WTC11 (cell line): ENCODE results near the gene ADD1. TPM values are rescaled to one million over a fixed set of nuclear protein-coding genes. Genes with fewer than 3 reads are reported as not detected.

Experiments
- ATAC-seq: fragments of 200-7000 bp; cut with Tn5 transposase; 2 replicates; pipeline ENCODE4 v1.10.0; 2021; ENCODE audit warnings: mild to moderate bottlenecking, moderate library complexity
- CTCF ChIA-PET: fragments of 300-600 bp; sonication (Branson Sonifier 250); formaldehyde crosslinking; loops from one replicate; lab custom pipeline; 2021; ENCODE audit warnings: antibody characterized with exemption; lab: Charles Lee
- POLR2A ChIA-PET: fragments of 350-600 bp; sonication (Branson Sonifier 250); formaldehyde crosslinking; loops from one replicate; lab custom pipeline; 2021; ENCODE audit warnings: antibody characterized with exemption; lab: Charles Lee
- DNase-seq: peaks from one replicate; pipeline ENCODE4 v3.0.0; 2021; ENCODE audit warnings: low spot score
- H3K27ac Mint-ChIP-seq: 2 replicates; pipeline ENCODE4 v1.8.0; 2021; ENCODE audit warnings: mixed read lengths
- H3K27me3 Mint-ChIP-seq: 2 replicates; pipeline ENCODE4 v1.8.0; 2021; ENCODE audit warnings: low read depth, mild to moderate bottlenecking, moderate library complexity, mixed read lengths
- H3K36me3 Mint-ChIP-seq: 2 replicates; pipeline ENCODE4 v1.8.0; 2021; ENCODE audit warnings: mixed read lengths
- H3K4me1 Mint-ChIP-seq: 2 replicates; pipeline ENCODE4 v1.8.0; 2022; ENCODE audit warnings: mixed read lengths
- H3K4me3 Mint-ChIP-seq: 2 replicates; pipeline ENCODE4 v1.8.0; 2021; ENCODE audit warnings: mild to moderate bottlenecking, moderate library complexity, mixed read lengths
- H3K9me3 Mint-ChIP-seq: 2 replicates; pipeline ENCODE4 v1.8.0; 2021; ENCODE audit warnings: mixed read lengths
- AFF4 ChIP-seq: sonication (generic); formaldehyde crosslinking; IDR thresholded peaks from 2 replicates; pipeline ENCODE4 v1.8.1; 2023; ENCODE audit warnings: mild to moderate bottlenecking, missing genetic modification reagents, borderline replicate concordance
- ATF2 ChIP-seq: sonication (generic); formaldehyde crosslinking; IDR thresholded peaks from 2 replicates; pipeline ENCODE4 v1.8.1; 2022; ENCODE audit warnings: low read depth, missing genetic modification reagents, borderline replicate concordance
- ATF3 ChIP-seq: sonication (generic); formaldehyde crosslinking; conservative IDR thresholded peaks from 2 replicates; pipeline ENCODE4 v1.8.1; 2022; ENCODE audit warnings: mild to moderate bottlenecking, missing genetic modification reagents
- CTCF ChIP-seq: fragments of 200-600 bp; IDR thresholded peaks from 2 replicates; pipeline ENCODE4 v1.8.0; 2022; ENCODE audit warnings: antibody characterized with exemption
- E2F4 ChIP-seq: sonication (generic); formaldehyde crosslinking; IDR thresholded peaks from 2 replicates; pipeline ENCODE4 v1.8.1; 2022; ENCODE audit warnings: low read depth, mild to moderate bottlenecking, moderate library complexity, missing genetic modification reagents, borderline replicate concordance
- ERG ChIP-seq: fragments of 250-450 bp; sonication (Bioruptor Pico); IDR thresholded peaks from 2 replicates; pipeline ENCODE4 v1.8.0; 2021; ENCODE audit warnings: mild to moderate bottlenecking
- FOXP1 ChIP-seq: sonication (generic); formaldehyde crosslinking; IDR thresholded peaks from 2 replicates; pipeline ENCODE4 v1.8.0; 2022; ENCODE audit warnings: missing genetic modification reagents, mild to moderate bottlenecking, moderate library complexity, borderline replicate concordance
- FOXP4 ChIP-seq: sonication (generic); formaldehyde crosslinking; IDR thresholded peaks from 2 replicates; pipeline ENCODE4 v1.8.0; 2022; ENCODE audit warnings: mild to moderate bottlenecking, missing genetic modification reagents
- GABPB1 ChIP-seq: sonication (generic); formaldehyde crosslinking; IDR thresholded peaks from 2 replicates; pipeline ENCODE4 v1.8.1; 2023; ENCODE audit warnings: mild to moderate bottlenecking, missing genetic modification reagents
- MYBL2 ChIP-seq: sonication (generic); formaldehyde crosslinking; IDR thresholded peaks from 2 replicates; pipeline ENCODE4 v1.8.1; 2023; ENCODE audit warnings: mild to moderate bottlenecking, moderate library complexity, missing genetic modification reagents
- RELA ChIP-seq: sonication (generic); formaldehyde crosslinking; IDR thresholded peaks from 2 replicates; pipeline ENCODE4 v1.8.1; 2022; ENCODE audit warnings: missing genetic modification reagents, mild to moderate bottlenecking, borderline replicate concordance
- SOX15 ChIP-seq: fragments of 250-450 bp; sonication (Bioruptor Pico); IDR thresholded peaks from 2 replicates; pipeline ENCODE4 v1.9.0; 2021; ENCODE audit warnings: mild to moderate bottlenecking
- SP1 ChIP-seq: sonication (generic); formaldehyde crosslinking; conservative IDR thresholded peaks from 2 replicates; pipeline ENCODE4 v1.8.1; 2022; ENCODE audit warnings: missing genetic modification reagents
- TEAD1 ChIP-seq: sonication (generic); formaldehyde crosslinking; IDR thresholded peaks from 2 replicates; pipeline ENCODE4 v1.8.0; 2022; ENCODE audit warnings: mild to moderate bottlenecking, missing genetic modification reagents
- ZNF671 ChIP-seq: fragments of 250-450 bp; sonication (Bioruptor Pico); IDR thresholded peaks from 2 replicates; pipeline ENCODE4 v1.8.0; 2021; ENCODE audit warnings: mild to moderate bottlenecking
- ZSCAN18 ChIP-seq: fragments of 250-450 bp; sonication (Bioruptor Pico); IDR thresholded peaks from 2 replicates; pipeline ENCODE4 v2.1.2; 2022; ENCODE audit warnings: mild to moderate bottlenecking, moderate library complexity
- total RNA-seq: library from RNA; stranded (reverse); gene quantifications from 3 replicates; pipeline ENCODE4 v1.2.3, GENCODE V29; 2021

The ADD1 gene
- total RNA-seq, 1 experiment from 2014 or later, result 178 TPM

- TF ChIP-seq FOXP4 (CRISPR knock-in tag), result no peak
- TF ChIP-seq GABPB1 (CRISPR knock-in tag), result no peak
- no peak for TF ChIP-seq CTCF
- no peak for TF ChIP-seq ERG (CRISPR knock-in tag)
These were observed 62.6 kb downstream of the ADD1 start (continued) for GRCh38 chr4:2906218-2906617.

GRCh38 chr4:2907226-2907625, 63.6 kb downstream of the ADD1 start:
- 0 out of 2 replicates have a peak overlapping the region, but pooled peaks have one; percentile 57 for H3K27ac Mint-ChIP-seq
- H3K4me3 Mint-ChIP-seq, result no peak overlapping the region
- H3K36me3 Mint-ChIP-seq, result peaks cover 60% of the 10 kb centered on the region
- no peaks in the 10 kb centered on the region for H3K27me3 Mint-ChIP-seq
- H3K4me1 Mint-ChIP-seq, result no peaks in the 10 kb centered on the region
- ChIA-PET CTCF (interaction anchor here (0.6 kb wide), 1 partner anchor 358 kb away, joined by 4 read pairs; no protein-coding TSS in a partner anchor), POLR2A (no interaction called here)
- H3K9me3 Mint-ChIP-seq, result no peaks in the 10 kb centered on the region
- no peak for DNase-seq
- no peak for ATAC-seq
- no peak for TF ChIP-seq E2F4 (CRISPR knock-in tag)
- no peak for TF ChIP-seq FOXP1

- CTCF ChIA-PET, result no interaction called here
- ATAC-seq, result no peak
- H3K4me1 Mint-ChIP-seq, result no peaks in the 10 kb centered on the region
- POLR2A ChIA-PET, result no interaction called here
- H3K27ac Mint-ChIP-seq, result peak overlapping the region; percentile 57; the same call in 1 of the 2 replicates
- peaks cover 60% of the 10 kb centered on the region for H3K36me3 Mint-ChIP-seq
- H3K9me3 Mint-ChIP-seq, result no peaks in the 10 kb centered on the region
- no peak for DNase-seq
- no peak overlapping the region for H3K4me3 Mint-ChIP-seq
- H3K27me3 Mint-ChIP-seq, result no peaks in the 10 kb centered on the region
- TF ChIP-seq ATF2 (CRISPR knock-in tag) (no peak), ATF3 (CRISPR knock-in tag) (no peak), TEAD1 (CRISPR knock-in tag) (no peak), AFF4 (CRISPR knock-in tag) (no peak), SP1 (no peak), MYBL2 (no peak), ZSCAN18 (CRISPR knock-in tag) (no peak), RELA (no peak), SOX15 (CRISPR knock-in tag) (no peak), ZNF671 (CRISPR knock-in tag) (no peak)
These were observed 64.2 kb downstream of the ADD1 start for GRCh38 chr4:2907706-2908293.
